Left lung (tissue), 10 donors: ENCODE results near the gene GFY. TPM values are rescaled to one million over a fixed set of nuclear protein-coding genes. Genes with fewer than 3 reads are reported as not detected.

Source experiments
- ATAC-seq: fragments of 200-7000 bp; cut with Tn5 transposase; one replicate; pipeline ENCODE4 v1.9.1; 2020; ENCODE audit warnings: moderate library complexity
- DNase-seq, 4 donors: peaks; one replicate each; pipeline ENCODE4 v3.0.0-alpha.2; 2013 to 2020
- H3K27ac ChIP-seq, 2 donors: fragments of 200-600 bp; sonication (generic) in 1 of 2; one replicate each; pipeline versions ENCODE4 v1.5.0 to v1.8.0; 2020 to 2021
- H3K27me3 ChIP-seq, 2 donors: fragments of 200-600 bp; sonication (generic) in 1 of 2; one replicate each; pipeline versions ENCODE4 v1.5.0 to v1.8.0; 2020 to 2021
- H3K36me3 ChIP-seq, 2 donors: fragments of 200-600 bp; sonication (generic) in 1 of 2; one replicate each; pipeline versions ENCODE4 v1.5.0 to v1.8.0; 2020 to 2021
- H3K4me1 ChIP-seq, 2 donors: fragments of 200-600 bp; one replicate each; pipeline ENCODE4 v1.8.0; 2021
- H3K4me3 ChIP-seq, 2 donors: fragments of 200-600 bp; sonication (generic) in 1 of 2; one replicate each; pipeline versions ENCODE4 v1.5.0 to v1.8.0; 2020 to 2021; ENCODE audit warnings: mild to moderate bottlenecking in 1 of 2
- H3K9me3 ChIP-seq, 2 donors: fragments of 200-600 bp; sonication (generic) in 1 of 2; one replicate each; pipeline versions ENCODE4 v1.5.0 to v1.8.0; 2020 to 2021
- CTCF ChIP-seq, 2 donors: fragments of 200-600 bp; sonication (generic) in 1 of 2; IDR thresholded peaks; one replicate each; pipeline versions ENCODE4 v1.5.0 to v1.8.0; 2021; ENCODE audit warnings: antibody characterized with exemption in 2 of 2
- intact Hi-C, 2 donors: fragments of 100-400 bp; cut with DNase I; formaldehyde crosslinking; loops; one replicate each; pipeline versions ENCODE4 v1.11.2 to v1.14.2; 2022
- polyA plus RNA-seq, 6 donors: library from polyadenylated mRNA; unstranded; fragments of 120-200 nt; gene quantifications; one replicate each; pipeline ENCODE4 v1.2.1, GENCODE V29; 2013; ENCODE audit not compliant: insufficient read length in 6 of 6
- total RNA-seq, 2 donors: library from RNA; stranded (reverse); fragmentation: NEBNext Ultra II Directional; extraction: Animal tissue kit (Norgen Biotek cat#: 25700); gene quantifications; one replicate each; pipeline ENCODE4 v1.2.1, GENCODE V29; 2021
- donor health status: DM: no; HTN: yes; CAD: no.
- donor health status: DM: no; HTN: no; CAD: no.

The GFY gene
- total and polyA plus RNA-seq, 8 donors, result not detected

DNA sequence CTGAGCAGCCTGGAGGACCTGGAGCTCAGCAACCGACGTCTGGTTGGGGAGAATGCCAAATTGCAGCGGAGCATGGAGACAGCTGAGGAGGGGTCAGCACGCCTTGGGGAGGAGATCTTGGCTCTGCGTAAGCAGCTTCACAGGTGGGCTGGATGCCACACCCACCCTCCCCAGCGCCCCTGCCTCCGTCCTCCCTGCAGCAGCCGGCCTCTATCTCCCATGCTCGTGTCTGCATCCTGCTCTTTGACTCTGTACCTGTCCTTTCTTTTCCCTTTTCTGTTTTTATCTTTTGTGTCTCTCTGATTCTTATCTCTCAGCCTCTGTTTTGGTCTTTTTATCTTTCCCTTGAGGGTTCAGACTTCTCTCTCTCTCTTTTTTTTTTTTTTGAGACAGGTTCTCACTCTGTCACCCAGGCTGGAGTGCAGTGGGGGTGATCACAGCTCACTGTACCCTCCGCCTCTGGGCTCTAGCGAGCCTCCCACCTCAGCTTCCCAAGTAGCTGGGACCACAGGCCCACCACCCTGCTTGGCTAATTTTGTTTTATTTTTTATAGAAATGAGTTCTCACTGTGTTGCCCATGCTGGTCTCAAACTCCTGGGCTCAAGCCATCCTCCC is 27.1 kb upstream of the GFY start:
- no peak for ATAC-seq

DNA sequence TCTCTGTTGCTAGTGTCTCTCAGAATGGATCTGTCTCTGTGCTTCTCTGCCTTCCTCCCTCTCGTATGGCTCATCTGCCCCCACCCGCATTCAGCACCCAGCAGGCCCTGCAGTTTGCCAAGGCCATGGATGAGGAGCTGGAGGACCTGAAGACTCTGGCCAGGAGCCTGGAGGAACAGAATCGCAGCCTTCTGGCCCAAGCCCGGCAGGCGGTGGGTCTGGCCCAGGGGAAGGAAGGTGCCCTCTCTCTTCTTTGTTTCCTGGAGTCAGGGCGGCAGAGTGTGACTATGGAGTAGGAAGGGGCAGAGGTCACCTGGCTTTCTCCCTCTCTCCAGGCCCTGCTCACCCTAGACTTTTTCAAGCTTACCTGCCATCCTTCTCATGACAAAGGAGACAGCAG is 26.3 kb upstream of the GFY start:
- Histone ChIP-seq H3K4me1 (no peaks in the 10 kb centered on the region), H3K36me3 (no peaks in the 10 kb centered on the region), H3K9me3 (no peaks in the 10 kb centered on the region), H3K27me3 (peaks cover 0 to 10% of the 10 kb centered on the region in 2 donors), H3K27ac (no peak overlapping the region), H3K4me3 (no peak overlapping the region)
- DNase-seq (peak in 1 of 4 donors; percentile 39), ATAC-seq (no peak)
- intact Hi-C loops, result no loop called here
- TF ChIP-seq CTCF (IDR thresholded peaks at IDR 0.05), result no peak

More for the DNA sequence above, 27.1 kb upstream of the GFY start:
- DNase-seq, result peak in 1 of 4 donors; percentile 52
- TF ChIP-seq CTCF (IDR thresholded peaks at IDR 0.05), result no peak
- Histone ChIP-seq H3K4me3 (no peak overlapping the region), H3K27me3 (peaks cover 0 to 11% of the 10 kb centered on the region in 2 donors), H3K27ac (no peak overlapping the region), H3K4me1 (no peaks in the 10 kb centered on the region), H3K9me3 (no peaks in the 10 kb centered on the region), H3K36me3 (no peaks in the 10 kb centered on the region)
- intact Hi-C loops, result no loop called here

DNA sequence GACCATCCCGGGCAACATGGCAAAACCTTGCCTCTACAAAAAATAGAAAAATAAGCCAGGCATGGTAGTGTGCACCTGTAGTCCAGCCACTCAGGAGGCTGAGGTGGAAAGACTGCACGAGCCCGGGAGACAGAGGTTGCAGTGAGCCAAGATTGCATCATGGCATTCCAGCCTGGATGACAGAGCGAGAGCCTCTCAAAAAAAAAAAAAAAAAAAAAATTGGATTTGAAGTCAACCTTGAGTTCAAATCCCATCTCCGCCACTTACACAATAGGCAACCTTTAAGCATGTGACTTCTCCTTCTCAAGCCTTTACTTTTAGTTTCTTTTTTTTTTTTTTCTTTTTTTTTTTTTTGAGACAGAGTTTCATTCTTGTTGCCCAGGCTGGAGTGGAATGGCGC is 25.2 kb upstream of the GFY start:
- Histone ChIP-seq H3K4me1 (no peaks in the 10 kb centered on the region), H3K27me3 (no peaks in the 10 kb centered on the region), H3K9me3 (no peaks in the 10 kb centered on the region), H3K36me3 (no peaks in the 10 kb centered on the region), H3K4me3 (no peak overlapping the region), H3K27ac (no peak overlapping the region)
- TF ChIP-seq CTCF (IDR thresholded peaks at IDR 0.05), result no peak
- peak; percentile 35 for ATAC-seq
- intact Hi-C loops, result no loop called here
- no peak for DNase-seq

DNA sequence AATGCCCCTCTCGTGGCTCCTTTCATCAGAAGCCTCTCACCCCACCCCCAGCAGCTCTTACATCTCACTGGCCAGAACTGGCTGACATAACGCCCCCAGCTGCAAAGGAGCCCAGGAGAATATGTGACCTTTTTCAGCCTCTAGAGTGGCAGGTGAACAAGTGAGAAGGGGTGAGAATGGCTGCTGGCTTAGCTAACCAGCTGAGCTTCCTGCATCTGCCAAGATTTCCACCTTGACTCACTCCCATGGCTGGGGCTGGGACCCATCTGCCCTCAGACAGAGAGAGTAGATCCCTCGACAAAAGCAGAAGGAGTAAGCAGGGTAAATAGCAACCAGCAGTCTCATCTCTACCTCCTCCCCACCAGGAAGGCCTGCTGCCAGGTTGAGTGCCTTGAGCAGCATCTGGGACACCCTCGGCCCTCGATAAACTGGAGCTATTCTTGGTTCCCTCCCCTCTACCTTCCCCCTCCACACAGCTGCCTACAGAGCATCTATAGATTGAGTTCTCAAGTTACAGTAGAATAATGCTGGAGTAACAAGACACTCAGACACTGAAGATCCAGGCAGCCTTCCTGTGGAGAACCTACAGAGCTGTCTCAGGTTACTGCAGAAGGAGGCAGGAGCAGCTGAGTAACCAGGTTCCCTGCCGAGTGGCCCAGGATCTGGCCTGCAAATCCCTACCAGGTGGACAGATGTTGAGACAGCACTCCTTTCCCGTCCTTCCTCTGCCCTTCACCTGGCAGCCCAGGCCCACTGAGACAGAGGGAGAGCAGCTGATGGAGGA is 21.6 kb upstream of the GFY start:
- intact Hi-C loops, result no loop called here
- Histone ChIP-seq H3K36me3 (no peaks in the 10 kb centered on the region), H3K27ac (no peak overlapping the region), H3K27me3 (peaks cover 0 to 5% of the 10 kb centered on the region in 2 donors), H3K4me3 (no peak overlapping the region), H3K9me3 (no peaks in the 10 kb centered on the region), H3K4me1 (no peaks in the 10 kb centered on the region)
- no peak for DNase-seq
- no peak for TF ChIP-seq CTCF (IDR thresholded peaks at IDR 0.05)
- ATAC-seq, result peak; percentile 29

DNA sequence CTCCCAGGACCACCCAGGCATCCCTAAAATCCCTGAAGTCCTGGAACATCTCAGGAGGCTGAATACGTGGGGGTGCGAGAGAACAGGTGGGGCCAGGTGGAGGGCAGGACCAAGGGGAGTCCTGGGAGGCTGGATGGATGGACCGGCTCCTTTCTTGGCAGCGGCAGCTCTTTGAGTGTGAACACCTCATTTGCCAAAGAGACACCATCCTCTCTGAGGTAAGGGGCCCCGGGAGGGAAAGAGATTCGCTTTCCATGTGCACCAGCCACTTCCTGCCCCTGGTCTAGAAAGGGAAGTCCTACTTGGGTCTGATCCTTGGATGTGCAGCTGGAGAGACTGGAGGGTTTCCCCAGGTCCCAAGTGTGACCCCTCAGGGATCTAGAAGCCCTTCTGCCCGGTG is 18.1 kb upstream of the GFY start:
- Histone ChIP-seq H3K4me3 (no peak overlapping the region), H3K27ac (no peak overlapping the region), H3K36me3 (no peaks in the 10 kb centered on the region), H3K4me1 (peaks cover 0 to 13% of the 10 kb centered on the region in 2 donors), H3K27me3 (peaks cover 0 to 5% of the 10 kb centered on the region in 2 donors), H3K9me3 (no peaks in the 10 kb centered on the region)
- intact Hi-C loops, result no loop called here
- TF ChIP-seq CTCF (IDR thresholded peaks at IDR 0.05), result no peak
- DNase-seq (no peak), ATAC-seq (no peak)
